ENCODE measurements around the gene FOXP3. TPM values are rescaled to one million over a fixed set of nuclear protein-coding genes. Genes with fewer than 3 reads are reported as not detected.

FOXP3 gene
- total RNA-seq, 1 donor from 2014 or later, result 0.26 TPM

DNA sequence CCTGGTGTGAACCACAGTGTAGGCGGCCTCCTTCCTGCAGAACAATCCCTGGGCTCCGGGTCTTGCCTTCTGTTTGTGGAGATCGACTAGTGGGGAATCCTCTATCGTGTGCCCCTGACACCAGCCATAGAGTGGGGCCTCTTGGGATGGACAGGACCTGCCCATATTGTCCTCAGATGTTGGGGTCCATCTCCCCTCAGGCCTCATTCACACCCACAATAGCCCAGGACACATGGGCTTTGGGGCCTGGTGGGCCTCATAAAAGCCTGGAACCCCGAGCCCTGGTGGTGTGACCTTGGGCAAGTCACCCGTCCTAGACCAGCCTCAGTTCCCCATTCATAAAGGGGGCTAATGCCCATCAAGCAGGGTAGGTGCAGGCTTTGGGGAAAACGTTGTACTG is 25.7 kb upstream of the FOXP3 start:
- H3K36me3 Mint-ChIP-seq (ENCODE audit: low read depth, unreplicated experiment), result no peaks in the 10 kb centered on the region
- H3K27me3 Mint-ChIP-seq (ENCODE audit: unreplicated experiment), result peaks cover 2% of the 10 kb centered on the region
- no peak overlapping the region for H3K27ac Mint-ChIP-seq (ENCODE audit: unreplicated experiment)
- H3K4me3 Mint-ChIP-seq (ENCODE audit: unreplicated experiment), result no peak overlapping the region
- TF ChIP-seq, protein P1, sequence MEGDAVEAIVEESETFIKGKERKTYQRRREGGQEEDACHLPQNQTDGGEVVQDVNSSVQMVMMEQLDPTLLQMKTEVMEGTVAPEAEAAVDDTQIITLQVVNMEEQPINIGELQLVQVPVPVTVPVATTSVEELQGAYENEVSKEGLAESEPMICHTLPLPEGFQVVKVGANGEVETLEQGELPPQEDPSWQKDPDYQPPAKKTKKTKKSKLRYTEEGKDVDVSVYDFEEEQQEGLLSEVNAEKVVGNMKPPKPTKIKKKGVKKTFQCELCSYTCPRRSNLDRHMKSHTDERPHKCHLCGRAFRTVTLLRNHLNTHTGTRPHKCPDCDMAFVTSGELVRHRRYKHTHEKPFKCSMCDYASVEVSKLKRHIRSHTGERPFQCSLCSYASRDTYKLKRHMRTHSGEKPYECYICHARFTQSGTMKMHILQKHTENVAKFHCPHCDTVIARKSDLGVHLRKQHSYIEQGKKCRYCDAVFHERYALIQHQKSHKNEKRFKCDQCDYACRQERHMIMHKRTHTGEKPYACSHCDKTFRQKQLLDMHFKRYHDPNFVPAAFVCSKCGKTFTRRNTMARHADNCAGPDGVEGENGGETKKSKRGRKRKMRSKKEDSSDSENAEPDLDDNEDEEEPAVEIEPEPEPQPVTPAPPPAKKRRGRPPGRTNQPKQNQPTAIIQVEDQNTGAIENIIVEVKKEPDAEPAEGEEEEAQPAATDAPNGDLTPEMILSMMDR (IDR thresholded peaks at IDR 0.05; ENCODE audit: unreplicated experiment), result no peak
- H3K4me1 Mint-ChIP-seq (ENCODE audit: unreplicated experiment), result no peaks in the 10 kb centered on the region
- DNase-seq (ENCODE audit: low spot score), result no peak
- no peaks in the 10 kb centered on the region for H3K9me3 Mint-ChIP-seq (ENCODE audit: unreplicated experiment)

DNA sequence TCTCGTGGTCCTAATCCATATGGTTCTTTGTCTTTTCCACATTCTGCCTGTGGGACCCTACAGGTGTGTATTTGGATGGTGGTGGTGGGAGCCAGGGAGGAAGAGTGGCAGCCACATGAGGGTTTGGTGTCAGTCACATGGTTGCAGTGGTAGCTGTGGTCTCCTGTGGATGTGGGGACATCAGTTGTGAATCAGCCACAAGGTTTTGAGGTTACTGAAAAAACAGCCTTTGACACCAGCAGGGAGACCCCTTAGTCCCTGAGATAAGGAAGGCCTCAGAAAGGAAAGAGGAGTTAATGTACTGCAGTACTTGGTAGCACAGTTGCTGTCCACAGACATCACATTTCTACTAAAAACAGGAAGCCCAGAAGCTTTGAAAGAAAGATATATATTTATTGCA is 23.2 kb upstream of the FOXP3 start:
- no peaks in the 10 kb centered on the region for H3K36me3 Mint-ChIP-seq (ENCODE audit: low read depth, unreplicated experiment)

DNA sequence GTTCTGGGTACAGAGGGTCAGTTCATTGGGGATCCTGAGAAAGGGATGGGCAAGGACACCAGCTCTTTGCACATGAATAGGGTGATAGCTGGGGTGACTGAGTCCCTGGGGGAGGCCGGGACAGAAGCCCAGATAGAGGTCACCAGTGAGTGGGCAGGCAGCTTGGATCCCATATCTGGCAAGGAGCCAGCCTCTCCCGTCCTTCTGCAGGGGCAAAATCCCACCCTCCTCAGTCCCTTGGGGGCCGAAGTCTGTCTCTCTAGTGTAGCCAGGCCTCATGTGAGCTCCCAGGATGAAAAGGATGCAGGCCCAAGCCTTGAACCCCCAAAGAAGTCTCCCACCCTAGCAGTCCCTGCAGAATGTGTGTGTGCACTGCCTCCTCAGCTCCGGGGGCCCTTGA is 22.1 kb upstream of the FOXP3 start:
- no peak for DNase-seq (ENCODE audit: low spot score)
- peaks cover 3% of the 10 kb centered on the region for H3K27me3 Mint-ChIP-seq (ENCODE audit: unreplicated experiment)
- no peaks in the 10 kb centered on the region for H3K4me1 Mint-ChIP-seq (ENCODE audit: unreplicated experiment)
- H3K36me3 Mint-ChIP-seq (ENCODE audit: low read depth, unreplicated experiment), result no peaks in the 10 kb centered on the region
- H3K4me3 Mint-ChIP-seq (ENCODE audit: unreplicated experiment), result no peak overlapping the region
- TF ChIP-seq, protein P1 (IDR thresholded peaks at IDR 0.05; ENCODE audit: unreplicated experiment), result no peak
- H3K27ac Mint-ChIP-seq (ENCODE audit: unreplicated experiment), result no peak overlapping the region
- no peaks in the 10 kb centered on the region for H3K9me3 Mint-ChIP-seq (ENCODE audit: unreplicated experiment)

More for the DNA sequence above, 23.2 kb upstream of the FOXP3 start:
- no peaks in the 10 kb centered on the region for H3K9me3 Mint-ChIP-seq (ENCODE audit: unreplicated experiment)
- H3K4me3 Mint-ChIP-seq (ENCODE audit: unreplicated experiment), result no peak overlapping the region
- no peak for DNase-seq (ENCODE audit: low spot score)
- TF ChIP-seq, protein P1 (IDR thresholded peaks at IDR 0.05; ENCODE audit: unreplicated experiment), result no peak
- H3K27me3 Mint-ChIP-seq (ENCODE audit: unreplicated experiment), result peaks cover 3% of the 10 kb centered on the region
- H3K27ac Mint-ChIP-seq (ENCODE audit: unreplicated experiment), result no peak overlapping the region
- H3K4me1 Mint-ChIP-seq (ENCODE audit: unreplicated experiment), result no peaks in the 10 kb centered on the region

DNA sequence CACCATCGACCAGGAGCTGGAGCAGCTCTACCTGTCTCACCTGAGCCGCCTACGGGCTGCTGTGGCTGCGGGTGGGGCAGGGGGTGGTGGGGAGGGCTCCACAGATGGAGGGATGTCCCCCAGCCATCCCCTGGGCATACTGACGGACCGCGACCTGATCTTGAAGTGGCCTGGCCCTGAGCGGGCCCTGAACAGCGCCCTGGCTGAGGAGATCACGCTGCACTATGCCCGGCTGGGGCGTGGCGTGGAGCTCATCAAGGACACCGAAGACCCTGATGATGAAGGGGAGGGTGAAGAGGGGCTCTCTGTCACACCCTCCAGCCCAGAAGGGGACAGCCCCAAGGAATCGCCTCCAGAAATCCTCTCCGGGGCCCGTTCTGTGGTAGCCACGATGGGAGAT is 21.6 kb upstream of the FOXP3 start:
- Mint-ChIP-seq H3K9me3 (ENCODE audit: unreplicated experiment) (no peaks in the 10 kb centered on the region), H3K27ac (ENCODE audit: unreplicated experiment) (no peak overlapping the region), H3K36me3 (ENCODE audit: low read depth, unreplicated experiment) (no peaks in the 10 kb centered on the region), H3K4me3 (ENCODE audit: unreplicated experiment) (no peak overlapping the region), H3K4me1 (ENCODE audit: unreplicated experiment) (no peaks in the 10 kb centered on the region), H3K27me3 (ENCODE audit: unreplicated experiment) (peaks cover 3% of the 10 kb centered on the region)
- TF ChIP-seq, protein P1 (IDR thresholded peaks at IDR 0.05; ENCODE audit: unreplicated experiment), result no peak
- no peak for DNase-seq (ENCODE audit: low spot score)

DNA sequence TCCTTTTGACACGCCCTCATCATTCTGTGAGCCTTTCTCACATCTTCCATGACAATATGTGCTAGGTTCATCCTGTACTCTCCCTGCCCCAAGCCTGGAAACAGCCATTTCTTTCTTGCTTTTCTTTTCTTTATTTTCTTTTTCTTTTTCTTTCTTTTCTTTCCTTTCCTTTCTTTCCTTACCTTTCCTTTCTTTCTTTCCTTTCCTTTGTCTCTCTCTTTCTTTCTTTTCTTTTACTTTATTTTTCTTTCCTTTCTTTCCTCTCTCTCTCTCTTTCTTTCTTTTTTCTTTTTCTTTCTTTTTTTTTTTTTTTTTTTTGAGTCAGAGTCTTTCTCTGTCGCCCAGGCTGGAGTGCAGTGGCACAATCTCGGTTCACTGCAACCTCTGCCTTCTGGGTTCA is 19.7 kb upstream of the FOXP3 start:
- H3K27me3 Mint-ChIP-seq (ENCODE audit: unreplicated experiment), result peaks cover 2% of the 10 kb centered on the region
- no peak for DNase-seq (ENCODE audit: low spot score)
- no peaks in the 10 kb centered on the region for H3K4me1 Mint-ChIP-seq (ENCODE audit: unreplicated experiment)
- H3K9me3 Mint-ChIP-seq (ENCODE audit: unreplicated experiment), result no peaks in the 10 kb centered on the region
- no peaks in the 10 kb centered on the region for H3K36me3 Mint-ChIP-seq (ENCODE audit: low read depth, unreplicated experiment)
- no peak overlapping the region for H3K27ac Mint-ChIP-seq (ENCODE audit: unreplicated experiment)
- TF ChIP-seq, protein P1 (IDR thresholded peaks at IDR 0.05; ENCODE audit: unreplicated experiment), result no peak
- H3K4me3 Mint-ChIP-seq (ENCODE audit: unreplicated experiment), result no peak overlapping the region

Measured in endothelial cell (in vitro differentiated cells).